Activated naive CD8-positive, alpha-beta T cell treated with anti-CD3 and anti-CD28 coated beads for 36 hours (primary cell): ENCODE measurements around the gene MYH11. TPM values are rescaled to one million over a fixed set of nuclear protein-coding genes. Genes with fewer than 3 reads are reported as not detected.
"Not testable (repeated sequence)": the region's sequence is repeated elsewhere in the genome, so short reads cannot be mapped to it uniquely, and the experiment has no call there.

Source experiments
- DNase-seq: peaks from one replicate; pipeline ENCODE4 v3.0.0; 2021
- H3K27ac Mint-ChIP-seq: one replicate; pipeline ENCODE4 v1.8.0; 2022; ENCODE audit warnings: mild to moderate bottlenecking, moderate library complexity, mixed read lengths
- H3K27me3 Mint-ChIP-seq: one replicate; pipeline ENCODE4 v1.8.0; 2022; ENCODE audit warnings: mild to moderate bottlenecking, mixed read lengths
- H3K36me3 Mint-ChIP-seq: one replicate; pipeline ENCODE4 v1.8.0; 2021; ENCODE audit warnings: mild to moderate bottlenecking, mixed read lengths
- H3K4me1 Mint-ChIP-seq: one replicate; pipeline ENCODE4 v1.8.0; 2021; ENCODE audit warnings: mixed read lengths
- H3K4me3 Mint-ChIP-seq: one replicate; pipeline ENCODE4 v1.8.0; 2022; ENCODE audit warnings: mild to moderate bottlenecking, moderate library complexity, mixed read lengths
- H3K9me3 Mint-ChIP-seq: one replicate; pipeline ENCODE4 v1.8.0; 2022; ENCODE audit warnings: mixed read lengths
- total RNA-seq, 2 experiments: library from RNA; stranded (reverse); gene quantifications; one replicate each; pipeline ENCODE4 v1.2.3, GENCODE V29; 2021

MYH11 gene
- total RNA-seq, 2 experiments from 2014 or later, result not detected

DNA sequence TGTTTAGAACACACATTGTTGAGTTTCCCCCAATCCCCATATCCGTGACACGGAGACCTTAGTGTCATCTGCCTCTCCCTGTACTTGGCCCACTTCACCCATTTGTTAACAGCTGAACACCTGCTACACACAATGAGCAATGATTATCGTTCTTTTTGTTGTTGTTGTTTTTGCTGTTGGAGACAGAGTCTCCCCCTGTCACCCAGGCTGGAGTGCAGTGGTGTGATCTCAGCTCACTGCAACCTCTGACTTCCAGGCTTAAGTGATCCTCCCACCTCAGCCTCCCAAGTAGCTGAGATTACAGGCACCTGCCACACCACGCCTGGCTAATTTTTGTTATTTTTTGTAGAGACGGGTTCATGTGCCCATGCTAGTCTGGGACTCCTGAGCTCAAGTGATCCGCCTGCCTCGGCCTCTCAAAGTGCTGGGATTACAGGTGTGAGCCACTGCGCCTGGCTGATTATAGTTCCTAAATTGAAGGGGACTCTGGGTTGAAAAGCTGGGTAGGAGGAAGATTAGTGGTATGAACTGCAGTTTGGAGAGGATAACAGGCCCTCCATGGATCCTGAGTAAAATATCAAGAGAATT is 185.2 kb downstream of the MYH11 start:
- DNase-seq, result no peak
- Mint-ChIP-seq H3K27ac (peak overlapping the region; percentile 95), H3K4me3 (no peak overlapping the region), H3K36me3 (peaks cover 43% of the 10 kb centered on the region), H3K27me3 (no peaks in the 10 kb centered on the region), H3K4me1 (peaks cover 26% of the 10 kb centered on the region), H3K9me3 (no peaks in the 10 kb centered on the region)

DNA sequence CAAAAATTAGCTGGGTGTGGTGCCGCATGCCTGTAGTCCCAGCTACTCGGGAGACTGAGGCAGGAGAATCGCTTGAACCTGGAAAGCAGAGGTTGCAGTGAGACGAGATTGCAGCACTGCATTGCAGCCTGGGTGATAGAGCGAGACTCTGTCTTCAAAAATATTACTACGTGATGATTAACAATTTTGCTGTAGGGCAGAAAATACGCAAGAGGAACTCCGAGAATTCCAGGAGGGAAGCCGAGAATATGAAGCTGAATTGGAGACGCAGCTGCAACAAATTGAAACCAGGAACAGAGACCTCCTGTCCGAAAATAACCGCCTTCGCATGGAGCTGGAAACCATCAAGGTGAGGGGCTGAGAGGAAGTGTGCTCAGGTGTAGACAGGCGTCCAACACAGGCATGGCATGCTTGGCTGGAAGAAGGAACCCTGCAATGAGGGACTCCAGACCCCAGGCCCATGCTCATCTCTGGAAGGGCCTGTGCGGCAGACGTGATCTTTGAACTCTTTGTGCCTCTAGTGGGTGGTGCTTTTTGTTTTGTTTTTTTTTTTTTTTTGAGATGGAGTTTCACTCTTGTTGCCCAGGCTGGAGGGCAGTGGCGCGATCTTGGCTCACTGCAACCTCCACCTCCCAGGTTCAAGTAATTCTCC is 189.6 kb downstream of the MYH11 start:
- Mint-ChIP-seq H3K4me1 (peaks cover 14% of the 10 kb centered on the region), H3K27ac (no peak overlapping the region), H3K36me3 (peaks cover 37% of the 10 kb centered on the region), H3K27me3 (no peaks in the 10 kb centered on the region), H3K9me3 (no peaks in the 10 kb centered on the region), H3K4me3 (no peak overlapping the region)
- DNase-seq, result no peak

DNA sequence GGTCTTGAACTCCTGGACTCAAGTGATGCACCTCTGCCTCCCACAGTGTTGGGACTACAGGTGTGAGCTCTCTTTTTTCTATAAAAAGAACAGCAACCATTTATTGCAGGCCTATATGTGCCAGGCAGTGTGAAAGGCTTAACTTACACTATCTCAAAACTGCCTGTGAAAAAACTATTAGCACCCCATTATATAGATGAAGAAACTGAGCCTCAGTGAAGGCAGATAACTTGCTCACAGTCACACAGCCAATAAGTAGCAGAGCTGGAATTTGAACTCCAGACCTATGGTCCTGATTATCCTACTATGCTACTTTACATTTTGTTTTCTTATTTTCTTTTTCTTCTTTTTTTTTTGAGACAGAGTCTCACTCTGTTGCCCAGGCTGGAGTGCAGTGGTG is 191.7 kb downstream of the MYH11 start:
- Mint-ChIP-seq H3K4me3 (no peak overlapping the region), H3K27me3 (no peaks in the 10 kb centered on the region)

DNA sequence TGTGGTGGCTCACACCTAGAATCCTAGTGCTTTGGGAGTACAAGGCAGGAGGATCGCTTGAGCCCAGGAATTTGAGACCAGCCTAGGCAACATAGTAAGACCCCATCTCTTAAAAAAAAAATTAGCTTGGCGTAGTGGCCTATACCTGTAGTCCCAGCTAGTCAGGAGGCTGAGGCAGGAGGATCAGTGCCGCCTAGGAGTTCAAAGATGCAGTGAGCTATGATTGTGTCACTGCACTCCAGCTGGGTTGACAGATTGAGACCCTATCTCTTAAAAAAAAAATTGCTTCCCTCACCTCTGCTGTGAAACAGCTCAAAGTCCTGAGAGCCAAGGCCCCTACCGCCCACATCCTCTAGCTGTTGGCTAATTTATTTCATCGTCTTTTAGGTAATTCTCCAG is 196.6 kb downstream of the MYH11 start:
- peaks cover 46% of the 10 kb centered on the region for H3K36me3 Mint-ChIP-seq
- peaks cover 46% of the 10 kb centered on the region for H3K4me1 Mint-ChIP-seq
- H3K27ac Mint-ChIP-seq, result peak overlapping the region; percentile 30
- no peaks in the 10 kb centered on the region for H3K9me3 Mint-ChIP-seq
- no peak for DNase-seq
- no peaks in the 10 kb centered on the region for H3K27me3 Mint-ChIP-seq
- no peak overlapping the region for H3K4me3 Mint-ChIP-seq

More for the DNA sequence above, 191.7 kb downstream of the MYH11 start:
- Mint-ChIP-seq H3K27ac (no peak overlapping the region), H3K36me3 (peaks cover 39% of the 10 kb centered on the region), H3K9me3 (no peaks in the 10 kb centered on the region), H3K4me1 (peaks cover 20% of the 10 kb centered on the region)
- no peak for DNase-seq

DNA sequence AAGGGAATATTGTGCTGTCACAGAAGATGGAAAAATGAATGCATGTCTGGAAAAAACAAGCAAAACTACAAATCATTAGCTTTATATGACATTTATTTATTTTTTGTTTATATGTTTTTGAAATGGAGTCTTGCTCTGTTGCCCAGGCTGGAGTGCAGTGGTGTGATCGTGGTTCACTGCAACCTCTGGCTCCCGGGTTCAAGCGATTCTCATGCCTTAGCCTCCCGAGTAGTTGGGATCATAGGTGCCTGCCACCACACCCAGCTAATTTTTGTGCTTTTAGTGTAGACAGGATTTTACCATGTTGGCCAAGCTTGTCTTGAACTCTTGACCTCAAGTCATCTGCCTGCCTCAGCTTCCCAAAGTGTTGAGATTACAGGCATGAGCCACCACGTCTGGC is 198.3 kb downstream of the MYH11 start:
- Mint-ChIP-seq H3K27ac (peak overlapping the region; percentile 61), H3K4me1 (peaks cover 53% of the 10 kb centered on the region), H3K27me3 (no peaks in the 10 kb centered on the region), H3K9me3 (no peaks in the 10 kb centered on the region), H3K36me3 (peaks cover 48% of the 10 kb centered on the region), H3K4me3 (no peak overlapping the region)
- no peak for DNase-seq

DNA sequence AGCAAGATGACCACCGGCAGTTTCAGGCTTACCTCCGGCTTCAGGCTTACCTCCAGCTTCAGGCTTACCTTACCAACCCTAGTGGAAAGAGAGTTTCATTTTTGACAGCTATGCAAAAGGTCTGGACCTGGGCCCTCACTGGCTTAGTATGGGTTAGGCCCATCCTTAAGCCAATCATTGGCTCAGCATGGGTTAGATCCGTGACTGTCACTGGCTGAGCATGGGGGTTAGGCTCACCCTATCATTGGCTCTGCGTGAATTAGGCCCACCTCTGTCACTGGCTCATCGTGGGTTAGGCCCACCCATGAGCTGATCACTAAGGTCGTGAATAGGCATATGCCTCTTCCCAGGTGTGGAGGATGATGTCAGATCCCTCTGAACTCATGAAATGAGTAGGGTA is 198.7 kb downstream of the MYH11 start:
- H3K27me3 Mint-ChIP-seq, result no peaks in the 10 kb centered on the region
- peak overlapping the region; percentile 30 for H3K27ac Mint-ChIP-seq
- no peak for DNase-seq
- no peaks in the 10 kb centered on the region for H3K9me3 Mint-ChIP-seq
- peaks cover 46% of the 10 kb centered on the region for H3K36me3 Mint-ChIP-seq
- H3K4me3 Mint-ChIP-seq, result no peak overlapping the region
- H3K4me1 Mint-ChIP-seq, result peaks cover 53% of the 10 kb centered on the region

DNA sequence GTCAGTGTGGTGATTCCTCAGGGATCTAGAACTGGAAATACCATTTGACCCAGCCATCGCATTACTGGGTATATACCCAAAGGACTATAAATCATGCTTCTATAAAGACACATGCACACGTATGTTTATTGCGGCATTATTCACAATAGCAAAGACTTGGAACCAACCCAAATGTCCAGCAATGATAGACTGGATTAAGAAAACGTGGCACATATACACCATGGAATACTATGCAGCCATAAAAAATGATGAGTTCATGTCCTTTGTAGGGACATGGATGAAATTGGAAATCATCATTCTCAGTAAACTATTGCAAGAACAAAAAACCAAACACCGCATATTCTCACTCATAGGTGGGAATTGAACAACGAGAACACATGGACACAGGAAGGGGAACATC is 201.3 kb downstream of the MYH11 start:
- H3K4me3 Mint-ChIP-seq, DNase-seq, H3K9me3 Mint-ChIP-seq, H3K27ac Mint-ChIP-seq, H3K27me3 Mint-ChIP-seq: not testable (repeated sequence)
- Mint-ChIP-seq H3K4me1 (peaks cover 56% of the 10 kb centered on the region), H3K36me3 (peaks cover 39% of the 10 kb centered on the region)

DNA sequence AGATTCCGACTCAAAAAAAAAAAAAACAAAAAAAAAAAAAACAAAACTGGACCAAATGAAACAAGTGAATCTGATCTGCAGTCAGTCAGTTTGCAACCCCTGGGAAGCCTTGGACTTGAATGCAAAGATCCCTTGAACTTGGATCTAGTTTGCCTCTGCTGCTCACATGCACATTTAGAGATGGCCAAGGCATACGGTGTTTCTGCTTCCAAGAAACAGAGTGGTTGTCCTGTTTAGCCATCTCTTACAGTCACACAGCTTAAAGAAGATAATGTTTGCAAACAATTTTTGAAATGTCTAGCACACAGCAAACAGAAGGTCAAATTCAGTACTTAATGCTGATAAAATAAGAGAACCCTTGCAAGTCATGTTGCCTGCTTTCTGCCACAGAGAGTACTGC is 202.2 kb downstream of the MYH11 start:
- Mint-ChIP-seq H3K36me3 (peaks cover 32% of the 10 kb centered on the region), H3K4me3 (no peak overlapping the region), H3K27ac (no peak overlapping the region), H3K9me3 (no peaks in the 10 kb centered on the region), H3K4me1 (peaks cover 53% of the 10 kb centered on the region), H3K27me3 (no peaks in the 10 kb centered on the region)
- DNase-seq, result no peak

DNA sequence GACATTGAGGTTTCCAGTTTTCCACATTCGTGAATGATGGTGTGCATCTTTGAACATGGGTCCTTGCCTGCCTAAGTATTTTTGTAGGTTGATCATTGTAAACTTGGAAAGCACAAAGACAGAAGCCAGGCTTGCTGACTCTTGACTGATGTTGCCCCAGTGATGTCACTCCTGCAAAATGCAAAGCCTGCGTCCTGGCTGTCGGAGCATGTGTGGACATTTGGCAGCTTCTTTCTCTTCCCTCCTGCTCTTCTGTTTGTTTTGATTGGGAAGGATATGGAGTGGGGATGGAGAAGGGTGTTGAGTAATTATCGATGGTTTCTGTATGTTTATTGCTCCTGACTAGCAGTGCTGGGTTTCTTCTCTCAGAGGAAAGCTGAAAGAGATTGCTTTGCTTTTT is 203.6 kb downstream of the MYH11 start:
- no peak for DNase-seq
- Mint-ChIP-seq H3K4me3 (peak overlapping the region; percentile 52), H3K27ac (peak overlapping the region; percentile 10), H3K27me3 (no peaks in the 10 kb centered on the region), H3K9me3 (no peaks in the 10 kb centered on the region), H3K36me3 (peaks cover 32% of the 10 kb centered on the region), H3K4me1 (peaks cover 49% of the 10 kb centered on the region)

Other genes with a start within 250 kb of the MYH11 start
- gene MARF1, start 213.9 kb downstream of the MYH11 start, total RNA-seq, result 10 to 100 TPM; 51.0 to 52.1 TPM
- gene NDE1, start 206.8 kb downstream of the MYH11 start, total RNA-seq, result 100 to 1,000 TPM; 115 to 117 TPM
- gene CEP20, start 31.6 kb upstream of the MYH11 start, total RNA-seq, result 10 to 100 TPM; 37.5 to 44.9 TPM
- 10 to 100 TPM; 57.0 to 61.9 TPM for gene ABCC1, start 92.6 kb upstream of the MYH11 start, total RNA-seq